Liver (tissue), 9 donors: ENCODE results near the gene PSMA5. TPM values are rescaled to one million over a fixed set of nuclear protein-coding genes. Genes with fewer than 3 reads are reported as not detected.

Experiments used
- DNase-seq: peaks from one replicate; pipeline ENCODE4 v3.0.0-alpha.2; 2017; ENCODE audit warnings: low spot score
- H3K27ac ChIP-seq, 2 donors: one replicate each; pipeline ENCODE4 v1.7.0; 2013; ENCODE audit warnings: inconsistent platforms in 2 of 2, low read length in 2 of 2, control low read depth in 1 of 2, low read depth in 1 of 2, mild to moderate bottlenecking in 1 of 2
- H3K27me3 ChIP-seq, 4 donors: one replicate each; pipeline versions ENCODE4 v1.6.1 to v1.7.0; 2013; ENCODE audit warnings: low read length in 3 of 4, inconsistent platforms in 1 of 4, mild to moderate bottlenecking in 1 of 4, moderate library complexity in 1 of 4; ENCODE audit not compliant: control insufficient read depth in 4 of 4, insufficient read depth in 4 of 4
- H3K36me3 ChIP-seq, 4 donors: one replicate each; pipeline versions ENCODE4 v1.6.1 to v1.7.0; 2013; ENCODE audit warnings: low read length in 3 of 4, mild to moderate bottlenecking in 3 of 4, low read depth in 1 of 4, moderate library complexity in 1 of 4; ENCODE audit not compliant: control insufficient read depth in 4 of 4, insufficient read depth in 3 of 4
- H3K4me1 ChIP-seq, 4 donors: one replicate each; pipeline versions ENCODE4 v1.6.1 to v1.7.0; 2013; ENCODE audit warnings: low read length in 3 of 4, mild to moderate bottlenecking in 3 of 4, moderate library complexity in 1 of 4; ENCODE audit not compliant: control insufficient read depth in 4 of 4, insufficient read depth in 4 of 4
- H3K4me3 ChIP-seq, 3 donors: one replicate each; pipeline versions ENCODE4 v1.6.1 to v1.7.0; 2013; ENCODE audit warnings: low read length in 3 of 3, control low read depth in 1 of 3, low read depth in 1 of 3, mild to moderate bottlenecking in 1 of 3
- H3K9ac ChIP-seq, 2 donors: one replicate each; pipeline ENCODE4 v1.7.0; 2013; ENCODE audit warnings: low read length in 2 of 2, mild to moderate bottlenecking in 2 of 2, moderate library complexity in 2 of 2, control low read depth in 1 of 2, low read depth in 1 of 2
- H3K9me3 ChIP-seq, 4 donors: one replicate each; pipeline versions ENCODE4 v1.6.1 to v1.7.0; 2013; ENCODE audit warnings: low read length in 3 of 4; ENCODE audit not compliant: control insufficient read depth in 4 of 4
- CTCF ChIP-seq: fragments of 150-350 bp; IDR thresholded peaks from 2 replicates; pipeline ENCODE4 v1.5.1; 2017; ENCODE audit warnings: improper control_type of control experiment, low read depth, low read length; ENCODE audit not compliant: missing input control
- FOXA1 ChIP-seq: IDR thresholded peaks from 2 replicates; pipeline ENCODE4 v1.6.1; 2016; ENCODE audit warnings: antibody characterized with exemption
- FOXA2 ChIP-seq: IDR thresholded peaks from 2 replicates; pipeline ENCODE4 v1.6.1; 2016; ENCODE audit warnings: antibody characterized with exemption
- GABPA ChIP-seq, 2 donors: IDR thresholded peaks in 1 of 2; conservative IDR thresholded peaks in 1 of 2; 2 replicates each; pipeline ENCODE4 v1.6.1; 2016; ENCODE audit warnings: antibody characterized with exemption in 2 of 2, mild to moderate bottlenecking in 1 of 2, moderate library complexity in 1 of 2
- HNF4A ChIP-seq, 2 donors: conservative IDR thresholded peaks; 2 replicates each; pipeline ENCODE4 v1.6.1; 2016; ENCODE audit warnings: antibody characterized with exemption in 2 of 2, mild to moderate bottlenecking in 2 of 2
- JUND ChIP-seq, 2 donors: IDR thresholded peaks; 2 replicates each; pipeline ENCODE4 v1.6.1; 2016; ENCODE audit warnings: antibody characterized with exemption in 2 of 2
- MAX ChIP-seq: IDR thresholded peaks from 2 replicates; pipeline ENCODE4 v1.6.1; 2016; ENCODE audit warnings: antibody characterized with exemption
- NR2F2 ChIP-seq: IDR thresholded peaks from 2 replicates; pipeline ENCODE4 v1.6.1; 2016; ENCODE audit warnings: antibody characterized with exemption
- RAD21 ChIP-seq, 2 donors: IDR thresholded peaks; 2 replicates each; pipeline ENCODE4 v1.6.1; 2016; ENCODE audit warnings: antibody characterized with exemption in 2 of 2, mild to moderate bottlenecking in 2 of 2
- REST ChIP-seq: IDR thresholded peaks from 2 replicates; pipeline ENCODE4 v1.6.1; 2016; ENCODE audit warnings: antibody characterized with exemption, mild to moderate bottlenecking
- RXRA ChIP-seq, 2 donors: IDR thresholded peaks; 2 replicates each; pipeline ENCODE4 v1.6.1; 2017 to 2018; ENCODE audit warnings: antibody characterized with exemption in 2 of 2, mild to moderate bottlenecking in 1 of 2
- SP1 ChIP-seq: IDR thresholded peaks from 2 replicates; pipeline ENCODE4 v1.6.1; 2018; ENCODE audit warnings: antibody characterized with exemption, mild to moderate bottlenecking
- TAF1 ChIP-seq: conservative IDR thresholded peaks from 2 replicates; pipeline ENCODE4 v1.6.1; 2016; ENCODE audit warnings: antibody characterized with exemption, mild to moderate bottlenecking
- YY1 ChIP-seq: IDR thresholded peaks from 2 replicates; pipeline ENCODE4 v1.6.1; 2016; ENCODE audit warnings: antibody characterized with exemption, mild to moderate bottlenecking
- ZBTB33 ChIP-seq: IDR thresholded peaks from 2 replicates; pipeline ENCODE4 v1.6.1; 2016; ENCODE audit warnings: antibody characterized with exemption
- WGBS: extraction: QIAGEN DNeasy Blood & Tissue Kit; methylation state at CpG from one replicate; pipeline ENCODE4 v1.1.7; 2013; 5-methylcytosine and 5-hydroxymethylcytosine counted together
- polyA plus RNA-seq, 2 donors: library from polyadenylated mRNA; stranded (reverse) in 1 of 2; unstranded in 1 of 2; fragments of 200-250 nt in 1 of 2; fragments of >200 nt in 1 of 2; fragmentation: Nextera tagmentation in 1 of 2; extraction: Ambion mirVana in 1 of 2; gene quantifications; one replicate each; pipeline versions ENCODE4 v1.2.1 to v1.2.3, GENCODE V29; 2013 to 2015
- total RNA-seq, 2 donors: library from RNA; depleted of rRNA; stranded (reverse); fragments of >200 nt; gene quantifications; one replicate each; pipeline ENCODE4 v1.2.3, GENCODE V29; 2014
- donor health status: healthy.
- donor health status: healthy.
- donor health status: healthy.
- donor health status: healthy.
- donor health status: healthy.

PSMA5 gene
- total and polyA plus RNA-seq, 4 donors = 26.3 to 88.6 (median 67.9) TPM

GRCh38 chr1:109379907-109380306 lies 46.3 kb downstream of the PSMA5 start:
- Histone ChIP-seq H3K27ac (no peak overlapping the region), H3K36me3 (no peaks in the 10 kb centered on the region), H3K4me1 (no peaks in the 10 kb centered on the region), H3K9ac (no peak overlapping the region), H3K27me3 (no peaks in the 10 kb centered on the region), H3K4me3 (no peak overlapping the region), H3K9me3 (no peaks in the 10 kb centered on the region)
- TF ChIP-seq FOXA2 = no peak
- 91% methylated on average over 3 of the region's 3 CpGs for whole genome bisulfite sequencing
- DNase-seq = no peak

- WGBS = 90% methylated on average over 3 of the region's 3 CpGs
- Histone ChIP-seq H3K4me3 (no peak overlapping the region), H3K9ac (no peak overlapping the region), H3K27ac (no peak overlapping the region), H3K36me3 (no peaks in the 10 kb centered on the region), H3K9me3 (no peaks in the 10 kb centered on the region), H3K27me3 (no peaks in the 10 kb centered on the region), H3K4me1 (no peaks in the 10 kb centered on the region)
- TF ChIP-seq CTCF (no peak), MAX (no peak), NR2F2 (no peak), ZBTB33 (no peak), JUND (IDR thresholded peaks at IDR 0.05) (no peak), SP1 (no peak), GABPA (IDR thresholded peaks at IDR 0.05 in 1 of 2, conservative IDR thresholded peaks at IDR 0.05 in 1 of 2) (no peak), HNF4A (conservative IDR thresholded peaks at IDR 0.05) (no peak), REST (no peak), FOXA1 (no peak), TAF1 (no peak), RAD21 (IDR thresholded peaks at IDR 0.05) (no peak), YY1 (no peak), FOXA2 (no peak), RXRA (IDR thresholded peaks at IDR 0.05) (no peak)
- no peak for DNase-seq
These were observed 46.8 kb downstream of the PSMA5 start for GRCh38 chr1:109379422-109379821.
